Fibroblast of lung (primary cell): Measurements from ENCODE around the gene KMT2D.

Source experiments
- CTCF ChIP-seq, 2 donors: IDR thresholded peaks in 1 of 2; conservative IDR thresholded peaks in 1 of 2; 1 replicate in 1 of 2; 2 replicates in 1 of 2; pipeline ENCODE4 v1.5.1; 2011 to 2012; ENCODE audit warnings: low read length in 2 of 2, control low read depth in 1 of 2, inconsistent platforms in 1 of 2, low read depth in 1 of 2, mild to moderate bottlenecking in 1 of 2
- EZH2 ChIP-seq: IDR thresholded peaks from 2 replicates; pipeline ENCODE4 v1.5.1; 2012; ENCODE audit warnings: low read length, control low read depth, mild to moderate bottlenecking; ENCODE audit errors: missing control alignments

DNA sequence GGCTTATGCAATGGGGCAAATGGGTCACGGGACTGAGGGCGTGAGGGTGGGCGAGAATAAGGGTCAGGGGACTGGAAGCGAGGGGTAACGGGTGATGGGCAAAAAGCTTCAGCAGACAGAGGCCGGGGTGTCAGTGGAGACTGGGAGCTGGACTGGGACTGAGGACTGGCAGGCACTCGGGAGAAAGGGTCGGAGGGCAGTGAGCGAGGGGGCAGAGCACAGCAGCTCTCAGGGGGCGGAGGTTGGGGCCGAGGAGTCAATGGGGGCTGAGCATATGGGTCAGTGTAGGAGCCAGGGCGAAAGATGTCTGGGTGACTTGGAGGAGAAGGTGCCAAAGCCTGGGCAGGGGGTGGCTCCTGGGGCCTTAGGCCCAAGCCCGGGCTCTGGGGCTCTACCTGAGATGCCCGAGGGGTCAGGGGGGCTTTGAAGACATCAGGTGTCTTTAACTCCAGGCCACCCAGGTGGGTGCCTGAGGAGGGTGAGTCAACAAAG is 20.2 kb downstream of the KMT2D start:
- TF ChIP-seq CTCF (conservative IDR thresholded peaks at IDR 0.05 in 1 of 2, IDR thresholded peaks at IDR 0.05 in 1 of 2; ENCODE audit: low read depth in 1 of 2, low read length in 2 of 2): no peak
- TF ChIP-seq EZH2: no peak
